HG03103 (cell line): Measurements from ENCODE around the gene SEC11A.
"Not testable (repeated sequence)": the region's sequence is repeated elsewhere in the genome, so short reads cannot be mapped to it uniquely, and the experiment has no call there.

Source experiments
- ATAC-seq: cut with Tn5 transposase; IDR thresholded peaks from one replicate; pipeline ENCODE4 v1.9.1; 2021; ENCODE audit warnings: low read depth; ENCODE audit not compliant: unreplicated experiment

Gene SEC11A

DNA sequence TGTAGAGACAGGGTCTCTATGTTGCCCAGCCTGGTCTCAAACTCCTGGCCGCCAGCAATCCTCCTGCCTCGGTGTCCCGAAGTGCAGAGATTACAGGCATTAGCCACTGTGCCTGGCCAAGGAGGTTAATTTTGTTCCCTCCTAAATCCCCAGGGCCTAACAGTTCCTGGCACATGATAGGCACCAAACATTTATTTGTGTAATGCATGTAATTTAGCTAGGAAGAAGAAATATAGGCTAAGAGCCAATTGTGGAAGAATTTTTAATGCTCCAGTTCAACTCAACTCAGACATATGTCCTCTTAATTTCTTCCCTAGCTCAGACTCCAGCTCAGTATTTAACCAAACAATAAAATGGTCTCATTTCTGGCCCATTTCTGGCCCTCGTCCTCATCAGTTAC is 24.8 kb upstream of the SEC11A start:
- no peak for ATAC-seq

DNA sequence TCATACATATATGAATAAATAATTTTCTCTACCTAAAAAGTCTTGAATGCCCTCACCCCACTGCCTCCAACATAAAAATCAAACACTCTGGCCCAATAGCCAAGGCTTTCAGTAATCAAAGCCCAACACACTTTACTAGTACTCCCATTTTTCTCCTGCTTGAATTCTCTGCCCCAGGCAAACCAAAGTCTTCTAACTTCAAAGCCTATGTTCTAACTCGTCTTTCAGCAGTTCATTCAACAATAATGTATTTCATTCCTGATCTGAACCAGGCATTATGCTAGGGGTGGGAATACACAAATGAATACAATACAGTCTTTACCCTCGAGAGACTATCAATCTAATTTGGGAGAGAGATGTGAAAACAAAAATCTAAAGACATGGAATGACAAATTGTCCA is 21.1 kb upstream of the SEC11A start:
- ATAC-seq: no peak

DNA sequence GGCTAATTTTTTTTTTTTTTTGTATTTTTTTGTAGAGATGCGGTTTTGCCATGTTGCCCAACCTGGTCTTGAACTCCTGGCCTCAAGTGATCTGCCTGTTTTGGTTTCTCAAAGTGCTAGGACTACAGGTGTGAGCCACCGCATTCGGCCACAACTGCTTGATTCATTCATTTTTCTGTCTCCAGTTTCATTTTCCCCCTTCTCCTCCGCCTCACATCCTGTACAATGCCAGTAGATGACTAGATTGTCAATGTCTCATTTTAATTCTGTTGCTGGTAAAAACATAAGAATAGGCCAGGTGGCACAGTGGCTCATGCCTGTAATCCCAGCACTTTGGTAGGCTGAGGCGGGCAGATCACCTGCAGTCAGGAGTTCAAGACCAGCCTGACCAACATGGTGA is 20.4 kb upstream of the SEC11A start:
- ATAC-seq: peak; percentile 43

DNA sequence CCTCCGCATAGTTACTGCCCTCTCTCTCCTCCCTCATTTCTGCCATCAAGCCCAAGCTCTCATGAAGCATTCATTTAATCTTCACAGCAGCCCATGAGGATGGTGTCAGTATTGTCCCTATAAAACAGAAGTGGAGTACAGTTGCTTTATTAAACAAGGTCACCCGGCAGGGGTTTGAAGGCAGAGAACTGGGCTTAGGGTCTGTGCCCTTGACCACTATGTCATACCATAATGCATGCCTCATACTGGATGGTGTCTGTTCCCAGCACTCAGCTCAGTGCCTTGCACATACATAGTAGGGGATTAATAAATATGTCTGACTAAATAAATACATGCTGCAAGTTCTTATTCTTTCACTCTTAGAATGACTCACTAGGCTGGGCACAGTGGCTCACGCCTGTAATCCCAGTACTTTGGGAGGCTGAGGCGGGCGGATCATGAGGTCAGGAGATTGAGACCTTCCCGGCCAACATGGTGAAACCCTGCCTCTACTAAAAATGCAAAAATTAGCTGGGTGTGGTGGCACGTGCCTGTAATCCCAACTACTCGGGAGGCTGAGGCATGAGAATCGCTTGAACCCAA is 19.6 kb upstream of the SEC11A start:
- peak; percentile 27 for ATAC-seq

DNA sequence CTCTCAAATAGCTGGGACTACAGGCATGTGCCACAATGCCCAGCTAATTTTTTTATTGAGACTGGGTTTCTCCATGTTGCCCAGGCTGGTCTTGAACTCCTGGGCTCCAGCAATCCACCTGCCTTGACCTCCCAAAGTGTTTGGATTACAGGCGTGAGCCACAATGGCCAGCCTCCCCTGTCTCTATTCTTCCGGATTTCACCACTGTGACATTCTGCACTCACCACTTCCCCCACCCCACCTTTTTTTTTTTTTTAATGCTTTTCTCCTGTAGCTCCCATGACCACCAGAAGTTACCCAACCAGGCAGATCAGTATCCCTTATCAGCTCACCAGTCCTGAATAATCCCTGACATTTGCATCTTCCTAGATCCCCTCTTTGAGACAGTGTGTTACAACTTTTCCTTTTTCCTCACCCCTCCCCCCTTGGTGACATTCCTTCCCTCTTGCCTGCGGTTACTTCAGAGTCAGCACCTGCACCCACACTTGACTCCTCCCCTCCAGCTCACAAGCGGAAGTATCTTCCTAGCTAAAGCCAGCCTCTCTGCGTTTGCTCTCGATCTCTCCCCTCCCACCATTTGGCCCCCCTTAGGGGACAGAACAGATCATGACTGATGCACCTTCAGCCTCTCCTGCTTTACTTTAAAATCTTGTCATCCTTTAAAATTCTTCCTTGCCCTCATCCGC is 19.0 kb upstream of the SEC11A start:
- ATAC-seq: peak; percentile 68

DNA sequence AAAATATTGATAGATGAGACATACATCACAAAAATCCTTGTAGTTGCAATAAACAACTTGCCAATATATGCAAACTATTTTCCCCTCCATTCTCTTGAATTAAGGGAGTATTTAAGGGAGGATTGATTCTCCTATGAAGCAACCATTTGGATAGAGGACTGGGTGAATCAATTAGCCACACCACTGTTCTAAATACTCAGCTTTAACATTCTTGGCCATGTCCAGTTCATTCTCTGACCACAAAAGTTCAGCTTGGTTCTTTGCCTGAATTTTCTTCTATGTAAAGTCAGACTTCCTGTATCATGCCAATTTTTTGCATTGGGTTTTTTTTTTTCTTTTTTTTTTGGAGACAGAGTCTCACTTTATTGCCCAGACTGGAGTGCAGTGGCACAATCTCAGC is 15.8 kb upstream of the SEC11A start:
- ATAC-seq: no peak

DNA sequence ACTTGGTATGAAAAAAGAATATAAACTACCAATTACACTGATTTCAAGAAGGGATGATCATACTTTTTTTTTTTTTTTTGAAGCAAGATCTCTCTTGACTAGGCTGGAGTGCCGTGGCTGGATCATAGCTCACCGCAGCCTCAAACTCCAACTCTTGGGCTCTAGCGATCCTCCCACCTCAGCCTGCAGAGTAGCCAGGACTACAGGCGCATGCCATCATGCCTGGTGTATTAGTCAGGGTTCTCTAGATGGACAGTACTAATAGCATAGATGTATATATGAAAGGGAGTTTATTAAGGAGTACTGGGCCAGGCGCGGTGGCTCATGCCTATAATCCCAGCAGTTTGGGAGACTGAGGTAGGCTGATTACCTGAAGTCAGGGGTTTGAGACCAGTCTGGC is 11.5 kb upstream of the SEC11A start:
- no peak for ATAC-seq

DNA sequence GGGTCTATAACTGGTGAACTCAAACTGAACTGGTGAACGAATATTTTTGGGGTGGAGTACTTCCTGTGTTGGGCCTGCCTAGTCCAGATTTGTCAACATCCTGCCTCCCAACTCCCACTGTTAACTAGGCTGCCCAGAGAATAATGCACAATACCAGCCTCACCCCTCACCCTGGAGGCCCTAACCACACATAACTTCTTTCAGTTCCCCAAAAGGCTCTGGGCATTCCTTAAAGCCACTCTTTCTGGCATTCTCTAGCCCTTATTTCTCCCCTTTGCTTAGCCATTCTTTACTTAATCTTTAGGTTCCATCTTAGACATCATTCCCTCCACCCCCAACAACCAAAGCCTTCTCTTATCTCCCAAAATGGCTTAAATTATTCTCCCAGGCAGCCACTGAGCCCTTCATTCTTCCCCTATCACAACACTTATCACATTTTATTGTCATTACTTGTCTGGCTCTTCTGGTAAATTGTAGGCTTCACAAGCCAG is 9.1 kb upstream of the SEC11A start:
- ATAC-seq: peak; percentile 79

DNA sequence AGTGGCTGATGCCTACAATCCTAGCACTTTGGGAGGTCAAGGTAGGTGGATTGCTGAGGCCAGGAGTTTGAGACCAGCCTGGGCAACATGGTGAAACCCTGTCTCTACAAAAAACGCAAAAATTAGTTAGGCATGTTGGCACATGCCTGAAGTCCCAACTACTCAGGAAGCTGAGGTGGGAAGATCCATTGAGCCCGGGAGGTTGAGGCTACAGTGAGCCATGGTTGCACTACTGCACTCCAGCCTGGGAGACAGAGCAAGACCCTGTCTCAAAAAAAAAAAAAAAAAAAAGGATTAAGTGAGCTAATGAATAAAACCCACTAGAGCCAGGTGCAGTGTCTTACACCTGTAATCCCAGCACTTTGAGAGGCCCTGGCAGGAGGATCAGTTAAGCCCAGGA is 6.7 kb upstream of the SEC11A start:
- no peak for ATAC-seq

DNA sequence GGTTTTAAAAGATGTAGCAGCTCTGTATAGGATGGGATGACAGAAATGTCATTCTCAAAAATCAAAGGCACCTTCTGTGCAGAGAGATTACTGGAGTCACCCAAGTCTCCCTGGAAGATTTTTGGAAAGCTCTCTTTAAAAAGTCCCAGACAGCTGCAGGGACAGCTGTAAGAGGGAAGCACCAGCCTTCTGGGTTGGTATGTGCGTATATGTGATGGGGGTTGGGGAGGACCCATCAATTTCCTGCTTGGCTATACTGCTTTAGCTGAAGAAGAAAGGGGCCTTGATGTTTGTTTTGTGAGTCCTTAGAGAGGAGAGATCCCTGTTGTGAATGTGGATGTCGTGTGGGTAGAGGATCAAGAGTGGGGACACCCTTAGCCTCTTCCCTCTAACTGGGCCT is 5.4 kb upstream of the SEC11A start:
- no peak for ATAC-seq

DNA sequence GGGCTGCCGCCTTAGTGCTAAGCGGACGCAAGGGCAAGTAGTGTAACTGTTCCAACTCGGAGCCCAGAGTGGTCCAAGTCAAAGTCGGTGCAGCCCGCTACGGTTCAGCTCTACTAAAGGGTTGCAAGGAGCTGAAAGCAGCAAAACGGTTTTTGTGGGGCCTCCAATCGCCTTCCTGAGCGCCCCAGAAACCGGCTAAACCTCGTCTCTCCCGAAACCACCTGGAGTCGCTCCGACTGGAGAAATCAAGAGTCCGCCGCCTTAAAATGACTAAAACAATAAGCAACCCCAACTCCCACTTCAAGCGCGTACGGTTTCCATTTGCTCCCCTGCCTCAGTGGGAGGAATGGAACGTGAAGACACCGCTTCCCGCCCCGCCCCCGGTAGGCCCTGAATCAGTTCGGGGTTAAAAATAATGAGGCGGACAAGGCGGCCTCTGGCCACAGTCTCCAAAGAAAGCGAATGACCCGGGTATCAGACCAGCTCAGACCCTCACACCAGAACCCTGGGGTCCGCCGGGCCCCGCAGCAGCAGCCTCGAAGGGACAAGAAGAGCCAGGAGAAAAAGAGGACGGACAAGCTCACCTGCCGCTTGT is 401 bp downstream of the SEC11A start:
- no peak for ATAC-seq

DNA sequence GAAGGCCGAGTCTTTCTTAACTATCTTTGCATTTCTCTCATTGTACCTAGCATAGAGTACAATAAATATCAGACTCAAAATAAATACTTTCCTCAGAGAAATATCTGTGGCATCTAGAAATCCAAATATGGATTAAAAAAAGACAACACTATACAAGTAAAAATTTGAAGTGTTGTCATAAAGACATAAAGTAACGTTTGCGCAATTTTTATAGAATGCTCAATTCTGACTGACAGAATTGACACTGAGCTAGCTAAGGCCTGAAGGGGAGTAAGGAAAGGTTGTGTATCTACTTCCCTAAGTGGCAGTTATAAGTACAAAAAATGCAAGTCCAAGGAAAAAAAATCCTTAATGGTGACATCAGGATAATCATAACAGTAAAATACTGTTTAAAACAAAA is 1.1 kb downstream of the SEC11A start:
- no peak for ATAC-seq

DNA sequence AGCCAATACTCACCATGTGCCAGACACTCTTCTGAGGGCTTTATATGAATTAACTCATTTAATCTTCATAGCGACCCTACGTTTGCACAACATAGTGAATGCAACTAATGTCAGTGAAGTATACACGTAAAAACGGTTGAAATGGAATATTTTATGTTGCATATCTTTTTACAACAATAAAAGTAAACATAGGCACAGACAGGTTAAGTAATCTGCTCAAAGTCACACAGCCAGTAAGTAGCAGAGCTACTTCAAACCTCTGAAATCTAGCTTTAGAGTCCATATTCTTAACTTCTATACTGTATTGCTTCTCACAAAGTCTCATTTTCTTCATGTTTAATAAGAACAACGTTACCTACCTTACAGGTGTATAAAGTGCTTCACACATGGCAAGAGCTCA is 1.6 kb downstream of the SEC11A start:
- no peak for ATAC-seq

DNA sequence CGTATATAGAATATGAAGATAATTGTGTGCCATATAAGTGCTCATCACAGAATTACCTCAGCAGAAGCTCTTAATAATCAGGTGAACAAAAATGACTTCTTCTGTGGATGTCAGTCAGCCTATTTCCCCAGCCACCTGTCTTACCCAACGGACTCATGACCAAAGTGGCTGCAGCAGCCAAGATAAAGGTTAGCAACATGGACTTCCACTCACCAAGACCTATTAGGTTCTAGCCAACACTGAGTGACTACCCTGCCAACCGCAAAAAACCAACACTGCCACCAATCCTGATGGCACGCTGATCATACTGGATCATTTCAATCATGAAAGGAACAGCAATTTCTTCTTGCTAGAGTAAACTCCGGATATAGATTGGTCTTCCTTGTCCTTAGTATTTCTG is 12.1 kb downstream of the SEC11A start:
- ATAC-seq: no peak

DNA sequence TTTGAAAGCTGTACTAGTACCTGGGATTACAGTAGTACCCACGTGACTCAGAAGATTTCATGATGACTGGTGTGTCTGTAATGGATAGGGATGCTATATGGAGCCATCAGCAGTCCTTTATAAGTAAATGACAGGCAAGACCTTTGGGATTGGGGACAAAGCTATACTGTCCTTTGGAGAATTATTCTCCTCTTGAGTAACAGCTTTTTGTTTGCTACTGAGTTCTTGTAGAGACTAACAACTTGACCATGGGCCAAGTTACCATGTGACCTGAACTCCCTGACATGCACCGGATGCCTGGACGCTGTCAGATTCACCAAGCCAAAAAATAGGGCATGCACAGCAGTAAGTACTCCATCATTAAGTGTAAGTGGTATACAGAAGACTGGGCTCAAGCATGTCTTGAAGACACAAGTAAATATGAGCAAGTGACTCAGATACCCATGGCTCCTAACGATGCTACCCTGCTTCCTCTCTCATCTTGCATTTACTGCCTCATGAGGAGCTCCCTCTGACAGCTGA is 12.9 kb downstream of the SEC11A start:
- ATAC-seq: no peak

DNA sequence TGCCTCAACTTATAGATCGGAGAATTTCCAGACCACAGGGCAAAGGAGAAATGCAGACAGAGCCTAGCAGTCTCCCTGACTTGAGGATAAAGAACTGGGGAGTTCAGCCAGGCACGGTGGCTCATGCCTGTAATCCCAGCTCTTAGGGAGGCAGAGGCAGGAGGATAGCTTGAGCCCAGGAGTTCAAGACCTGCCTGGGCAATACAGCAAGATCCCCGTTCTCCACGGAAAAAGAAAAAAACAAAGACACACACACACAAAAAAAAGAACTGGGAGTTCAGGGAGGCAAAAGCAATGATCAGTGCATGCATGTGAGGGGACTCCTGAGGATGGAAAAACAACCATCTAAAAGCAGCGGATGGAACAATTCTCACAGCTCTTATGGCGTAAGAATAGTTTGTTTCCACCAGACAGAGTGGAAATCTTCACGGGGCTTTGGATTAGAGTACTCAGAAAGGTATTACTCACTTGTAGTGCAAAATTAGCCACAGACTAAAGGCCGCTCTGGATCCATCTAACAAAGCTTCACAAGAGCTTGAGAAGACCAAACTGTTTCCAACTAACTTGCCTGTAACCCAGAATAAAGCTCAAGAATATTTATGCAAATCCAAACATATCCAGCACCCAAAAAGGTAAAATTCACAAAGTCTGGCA is 16.3 kb downstream of the SEC11A start:
- no peak for ATAC-seq

DNA sequence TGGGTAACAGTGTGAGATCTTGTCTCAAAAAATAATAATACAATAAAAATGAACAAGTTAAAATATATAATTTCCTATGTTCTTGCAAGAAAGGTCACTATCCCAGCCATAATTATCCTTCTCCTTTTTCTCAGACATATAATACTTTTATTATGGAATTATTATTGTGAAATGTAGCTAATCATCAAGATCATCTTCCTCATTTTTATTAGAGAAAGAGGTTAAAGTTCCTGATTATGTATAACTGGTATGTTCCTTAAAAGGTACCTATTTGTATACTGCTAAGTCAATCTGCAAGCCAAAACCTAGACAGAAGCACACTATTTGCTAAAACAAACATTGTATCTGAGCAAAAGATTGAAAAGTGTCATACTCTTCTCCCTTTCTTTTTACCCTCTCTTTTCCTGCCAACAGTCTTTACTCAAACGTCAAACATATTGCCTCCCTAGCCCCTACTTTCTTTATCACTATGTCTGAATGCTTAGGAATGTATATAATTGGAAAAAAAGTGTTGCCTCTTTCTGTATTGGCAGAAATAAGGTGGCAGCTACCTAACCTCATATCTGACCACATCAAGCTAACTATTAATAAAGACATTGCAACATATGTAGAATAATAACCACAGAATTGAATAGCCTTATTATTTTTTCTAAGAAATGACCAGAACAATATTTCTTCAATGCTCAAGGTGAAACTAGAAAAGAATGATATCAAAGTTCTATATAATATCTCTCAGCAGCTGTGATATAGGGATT is 18.5 kb downstream of the SEC11A start:
- no peak for ATAC-seq

DNA sequence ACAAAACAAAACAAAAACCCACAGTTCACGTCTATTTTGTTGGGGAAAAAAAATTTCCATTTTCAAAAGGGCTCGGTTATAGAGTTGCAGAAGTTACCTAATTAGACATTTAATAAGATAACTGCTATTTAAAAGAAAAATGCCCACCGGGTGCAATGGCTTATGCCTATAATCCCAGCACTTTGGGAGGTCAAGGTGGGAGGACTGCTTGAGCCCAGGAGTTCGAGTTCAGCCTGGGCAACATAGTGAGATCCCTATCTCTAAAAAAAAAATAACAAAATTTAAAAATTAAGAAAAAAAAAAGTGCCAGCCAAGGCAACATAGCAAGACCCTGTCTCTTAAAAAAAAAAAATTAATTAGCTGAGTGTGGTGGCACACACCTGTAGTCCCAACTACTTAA is 19.2 kb downstream of the SEC11A start:
- ATAC-seq: no peak

DNA sequence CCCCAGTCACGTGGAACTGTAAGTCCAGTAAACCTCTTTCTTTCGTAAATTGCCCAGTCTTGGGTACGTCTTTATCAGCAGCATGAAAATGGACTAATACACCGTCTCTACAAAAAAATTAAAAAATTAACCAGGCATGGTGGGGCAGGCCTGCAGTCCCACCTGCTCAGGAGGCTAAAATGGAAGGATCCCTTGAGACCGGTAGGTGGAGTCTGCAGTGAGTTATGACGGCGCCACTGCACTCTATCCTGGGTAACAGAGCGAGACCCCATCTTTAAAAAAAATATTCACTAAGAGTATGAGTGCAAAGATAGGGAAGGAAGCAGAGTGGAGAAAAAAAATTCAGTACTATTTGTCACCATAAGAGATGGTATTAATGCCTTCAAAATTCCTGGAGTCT is 25.6 kb downstream of the SEC11A start:
- ATAC-seq: no peak

DNA sequence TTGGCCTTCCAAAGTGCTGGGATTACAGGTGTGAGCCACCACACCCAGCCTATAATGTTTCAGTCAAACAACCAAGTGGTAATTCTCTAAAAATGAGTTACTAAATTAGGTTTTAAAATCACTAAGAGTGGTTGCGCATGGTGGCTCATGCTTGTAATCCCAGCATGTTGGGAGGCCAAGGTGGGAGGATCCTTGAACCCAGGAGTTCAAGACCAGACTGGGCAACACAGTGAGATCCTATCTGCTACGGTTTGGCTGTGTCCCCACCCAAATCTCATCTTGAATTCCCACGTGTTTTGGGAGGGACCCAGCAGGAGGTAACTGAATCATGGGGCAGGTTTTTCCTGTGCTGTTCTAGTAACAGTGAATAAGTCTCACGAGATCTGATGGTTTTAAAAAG is 26.1 kb downstream of the SEC11A start:
- no peak for ATAC-seq

DNA sequence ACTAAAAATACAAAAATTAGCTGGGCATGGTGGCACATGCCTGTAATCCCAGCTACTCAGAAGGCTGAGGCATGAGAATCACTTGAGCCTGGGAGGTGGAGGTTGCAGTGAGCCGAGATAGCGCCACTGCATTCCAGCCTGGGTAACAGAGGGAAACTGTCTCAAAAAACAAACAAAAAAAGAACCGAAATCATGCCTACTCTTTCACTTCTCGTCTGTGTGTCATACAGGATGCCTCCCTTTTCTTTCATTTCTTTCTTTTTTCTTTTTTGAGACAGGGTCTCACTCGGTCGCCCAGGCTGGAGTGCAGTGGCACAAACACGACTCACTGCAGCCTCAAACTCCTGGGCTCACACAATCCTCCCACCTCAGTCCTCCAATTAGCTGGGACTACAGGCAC is 29.5 kb downstream of the SEC11A start:
- ATAC-seq: not testable (repeated sequence)
